HG03064 (cell line): ENCODE data around the gene PMM2.

Experiments
- ATAC-seq: cut with Tn5 transposase; IDR thresholded peaks from one replicate; pipeline ENCODE4 v1.9.1; 2021; ENCODE audit warnings: low read depth; ENCODE audit not compliant: unreplicated experiment

Gene PMM2

GRCh38 chr16:8848231-8848938, 50.7 kb downstream of the PMM2 start:
- no peak for ATAC-seq

- no peak for ATAC-seq
Measured at GRCh38 chr16:8848939-8849391, 51.3 kb downstream of the PMM2 start.

DNA sequence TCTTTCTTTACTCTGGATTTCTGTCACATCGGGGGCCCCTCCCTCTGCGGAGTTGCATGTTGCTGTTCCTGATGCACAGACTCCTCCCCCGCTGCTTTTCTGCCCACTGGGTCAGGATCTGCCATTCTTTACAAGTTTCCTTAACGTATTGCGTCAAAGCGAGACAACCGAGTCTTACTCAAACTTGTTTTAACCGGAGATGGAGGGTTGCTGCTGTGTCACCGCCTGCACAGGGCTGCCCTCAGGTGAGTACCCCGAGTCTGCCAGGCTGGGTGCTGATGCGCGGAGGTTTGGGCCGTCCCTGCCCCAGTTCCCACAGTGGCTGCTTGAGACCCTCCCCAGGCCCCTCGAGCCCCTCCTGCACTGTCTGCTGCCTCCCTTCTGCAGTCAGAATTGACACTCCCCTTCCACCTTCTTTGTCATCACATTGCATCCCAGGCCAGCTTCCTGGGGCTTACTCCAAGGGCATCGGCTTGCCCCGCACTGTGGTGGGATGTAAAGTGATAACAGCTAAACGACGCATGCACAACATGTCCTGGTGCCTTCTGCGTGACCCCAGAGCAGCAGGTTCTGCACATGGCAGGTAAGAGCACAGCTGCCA, 51.9 kb downstream of the PMM2 start:
- ATAC-seq, result no peak

DNA sequence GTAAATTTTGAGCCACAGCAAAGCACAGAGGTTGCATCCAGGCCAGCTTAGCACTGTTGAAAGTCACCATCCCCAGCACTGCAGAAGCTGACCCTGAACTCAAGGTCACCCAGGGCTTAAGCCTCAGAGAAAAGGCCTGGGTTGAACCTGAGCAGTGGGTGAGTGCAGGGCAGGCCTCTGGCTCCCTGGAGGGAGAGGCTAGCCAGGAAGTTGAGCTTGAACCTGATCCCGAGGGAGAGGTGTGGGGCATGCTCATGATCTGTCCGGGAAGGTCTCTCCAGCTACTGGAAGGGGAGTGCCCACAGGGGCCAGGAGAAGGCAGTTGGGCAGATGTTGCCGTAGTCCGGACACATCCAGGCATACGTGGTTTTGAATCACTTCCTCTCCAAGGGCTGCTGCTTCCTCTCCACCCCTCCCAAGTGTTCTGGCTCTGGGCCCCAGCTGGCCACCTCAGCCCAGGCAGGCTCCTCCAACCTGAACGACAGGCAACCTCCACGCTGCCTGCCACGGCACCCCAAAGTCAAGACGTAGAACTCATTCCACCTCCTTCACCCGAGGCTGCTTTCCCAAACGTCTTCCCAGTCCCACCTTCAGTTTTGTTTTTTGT, 52.7 kb downstream of the PMM2 start:
- ATAC-seq, result no peak

- no peak for ATAC-seq
Measured at GRCh38 chr16:8851761-8852403, 54.2 kb downstream of the PMM2 start.

- no peak for ATAC-seq
Measured at GRCh38 chr16:8852534-8852933, 54.9 kb downstream of the PMM2 start.

- ATAC-seq, result no peak
Measured at GRCh38 chr16:8853150-8853549, 55.5 kb downstream of the PMM2 start.

DNA sequence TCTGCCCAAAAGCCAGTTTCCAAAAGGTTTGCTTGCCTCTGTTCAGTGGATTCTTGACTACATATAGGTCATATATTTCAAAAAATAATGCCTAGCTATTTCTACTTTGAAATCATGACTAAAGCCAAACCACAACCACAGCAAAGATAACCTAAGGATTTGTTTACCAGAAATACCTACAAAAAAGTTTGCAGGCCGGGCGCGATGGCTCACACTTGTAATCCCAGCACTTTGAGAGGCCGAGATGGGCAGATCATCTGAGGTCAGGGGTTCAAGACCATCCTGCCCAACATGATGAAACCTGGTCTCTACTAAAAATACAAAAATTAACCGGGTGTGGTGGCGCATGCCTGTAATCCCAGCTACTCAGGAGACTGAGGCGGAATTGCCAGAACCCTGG, 56.0 kb downstream of the PMM2 start:
- ATAC-seq, result no peak

DNA sequence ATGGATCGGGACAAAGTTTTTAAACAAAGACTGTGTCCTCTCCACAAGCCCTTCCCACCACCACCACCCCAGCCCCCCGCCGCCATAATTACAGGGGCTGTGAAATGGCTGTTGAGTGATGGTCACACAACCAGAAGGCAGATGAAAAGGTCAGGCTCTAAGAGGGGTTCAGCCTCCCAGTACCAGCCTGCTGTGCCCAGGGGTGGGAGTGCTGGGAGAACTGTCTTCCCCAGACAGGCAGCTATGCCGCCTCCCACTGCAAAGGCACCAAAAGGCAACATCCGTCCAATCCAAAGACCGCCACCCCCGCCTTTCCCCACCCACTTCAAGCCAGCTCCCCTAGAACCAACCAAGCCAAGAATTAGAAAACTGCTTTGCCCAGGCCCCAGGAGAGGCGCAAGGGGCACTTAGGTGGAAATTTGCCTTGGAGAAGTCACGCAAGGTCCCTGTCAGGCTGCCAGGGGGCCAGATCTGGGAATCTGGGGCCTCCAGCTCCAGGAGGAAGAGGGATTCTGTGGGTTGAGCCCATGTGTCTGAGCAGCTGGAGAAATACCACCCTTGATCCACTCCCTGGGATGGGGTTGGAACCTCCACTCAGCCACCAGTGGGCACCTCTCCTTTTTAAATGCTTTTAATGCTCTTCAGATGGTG, 56.8 kb downstream of the PMM2 start:
- ATAC-seq, result no peak

DNA sequence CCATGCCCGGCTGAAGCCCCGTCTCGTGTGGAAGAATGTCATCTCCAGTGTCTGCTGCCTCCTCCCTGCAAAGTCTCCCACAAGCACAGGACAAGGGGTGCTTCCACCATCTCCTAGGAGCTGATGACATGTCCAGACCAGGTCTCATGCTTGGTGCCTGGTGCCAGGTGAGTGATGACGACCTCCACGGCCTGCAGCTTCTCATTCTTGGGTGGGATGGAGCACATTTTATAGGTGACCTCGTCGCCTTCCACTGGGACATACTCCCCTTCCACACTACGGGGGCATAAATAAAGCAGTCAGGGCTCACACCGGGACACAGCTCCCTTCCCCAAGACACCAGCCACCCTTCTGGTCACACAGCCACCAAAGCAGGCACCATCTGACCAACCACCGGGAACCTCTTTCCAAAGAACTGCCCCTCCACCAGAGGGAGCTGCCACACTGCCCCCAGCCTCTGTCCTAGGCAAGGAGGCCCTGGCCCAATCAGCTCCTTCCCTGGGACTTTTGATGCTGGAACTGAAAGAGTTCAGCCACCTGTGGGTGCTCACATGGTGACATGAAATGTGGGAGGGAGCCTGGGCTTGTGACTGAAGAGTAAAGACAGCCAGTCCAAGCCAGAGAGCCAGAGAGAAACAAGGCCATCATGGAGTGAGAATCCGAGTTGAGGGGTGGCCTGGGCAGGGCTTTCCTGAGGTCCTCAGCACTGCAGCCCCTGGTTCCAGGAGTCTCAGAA, 57.6 kb downstream of the PMM2 start:
- no peak for ATAC-seq

GRCh38 chr16:8855972-8856371, 58.3 kb downstream of the PMM2 start:
- ATAC-seq, result no peak

DNA sequence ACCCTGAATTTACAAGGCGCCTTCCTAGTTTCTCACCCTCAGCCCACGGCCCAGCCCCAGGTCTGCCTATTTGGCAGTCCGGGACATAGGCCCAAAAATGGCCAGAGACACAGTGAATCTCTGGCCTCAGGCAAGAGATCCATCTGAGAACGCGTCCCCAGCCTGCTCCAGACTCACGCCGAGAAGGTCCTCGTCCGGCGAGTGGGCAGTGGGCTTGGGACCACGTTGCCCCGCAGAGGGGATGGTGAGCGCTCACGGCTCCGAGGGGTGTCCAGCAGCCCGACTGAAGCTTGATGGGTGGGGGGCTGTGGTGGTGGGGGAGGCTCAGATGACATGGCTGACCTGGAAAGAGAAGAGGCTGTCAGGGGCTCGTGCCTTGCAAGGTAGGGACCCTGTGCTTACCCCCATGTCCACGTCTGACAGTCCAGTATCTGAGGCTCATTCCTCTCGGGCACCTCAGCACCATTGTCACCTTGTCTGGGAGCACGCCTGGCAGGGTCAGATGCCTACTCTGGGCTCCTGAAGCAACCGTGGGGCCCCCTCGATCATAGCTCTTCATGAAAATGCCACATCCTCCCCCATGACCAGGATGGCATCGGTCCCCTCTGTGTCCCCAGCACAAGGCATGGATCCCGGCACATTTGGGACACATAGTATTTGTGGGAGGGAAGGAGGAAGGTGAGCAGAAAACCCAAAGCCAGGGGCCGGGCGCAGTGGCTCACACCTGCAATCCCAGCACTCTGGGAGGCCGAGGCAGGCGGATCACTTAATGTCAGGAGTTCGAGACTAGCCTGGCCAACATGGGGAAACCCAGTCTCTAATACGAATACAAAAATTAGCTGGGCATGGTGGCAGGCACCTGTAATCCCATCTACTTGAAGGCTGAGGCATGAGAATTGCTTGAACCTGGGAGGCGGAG, 61.6 kb downstream of the PMM2 start:
- ATAC-seq, result no peak

DNA sequence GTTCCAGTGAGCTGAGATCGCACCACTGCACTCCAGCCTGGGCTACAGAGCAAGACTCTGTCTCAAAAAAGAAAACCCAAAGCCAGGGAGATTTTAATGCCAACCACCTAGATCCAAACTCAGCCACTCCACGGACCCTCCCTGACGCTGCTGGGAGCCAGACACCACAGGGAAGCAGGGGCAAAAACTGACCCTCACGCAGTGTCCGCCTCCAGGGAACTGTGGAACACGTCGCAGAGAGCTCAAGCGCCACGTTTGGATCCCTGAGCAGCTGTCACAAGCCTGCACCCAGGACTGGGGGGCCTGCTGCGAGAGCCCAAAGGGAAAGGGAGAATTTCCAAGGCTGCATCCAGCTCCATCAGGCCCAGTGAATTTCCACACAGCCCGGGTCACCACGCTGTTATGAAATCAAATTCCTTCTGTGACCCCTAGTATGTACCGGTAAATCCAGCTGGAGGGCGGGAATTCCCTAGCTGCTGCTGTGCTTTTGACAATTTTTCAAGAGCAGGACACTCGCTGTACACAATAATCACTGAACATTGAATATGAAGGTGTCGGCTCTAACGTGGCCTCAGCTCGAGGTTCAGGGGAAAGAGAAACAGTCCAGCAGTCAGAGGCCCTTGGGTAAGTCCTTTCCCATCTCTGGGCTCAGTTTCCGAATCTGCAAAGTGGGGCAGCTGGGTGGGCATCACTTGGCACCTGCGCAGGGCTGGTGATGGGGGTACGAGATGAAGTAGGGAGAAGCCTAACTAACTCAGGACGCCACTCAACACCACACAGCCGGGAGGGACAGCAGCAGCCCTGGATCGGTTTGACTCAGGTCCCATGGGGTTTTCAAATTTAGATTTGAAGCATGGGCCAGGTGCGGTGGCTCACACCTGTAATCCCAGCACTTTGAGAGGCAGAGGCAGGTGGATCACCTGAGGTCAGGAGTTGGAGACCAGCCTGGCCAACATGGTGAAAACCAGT, 62.6 kb downstream of the PMM2 start:
- no peak for ATAC-seq

- ATAC-seq, result no peak
Measured at GRCh38 chr16:8861563-8862308, 64.1 kb downstream of the PMM2 start.

GRCh38 chr16:8862309-8863130, 64.9 kb downstream of the PMM2 start:
- ATAC-seq, result no peak

DNA sequence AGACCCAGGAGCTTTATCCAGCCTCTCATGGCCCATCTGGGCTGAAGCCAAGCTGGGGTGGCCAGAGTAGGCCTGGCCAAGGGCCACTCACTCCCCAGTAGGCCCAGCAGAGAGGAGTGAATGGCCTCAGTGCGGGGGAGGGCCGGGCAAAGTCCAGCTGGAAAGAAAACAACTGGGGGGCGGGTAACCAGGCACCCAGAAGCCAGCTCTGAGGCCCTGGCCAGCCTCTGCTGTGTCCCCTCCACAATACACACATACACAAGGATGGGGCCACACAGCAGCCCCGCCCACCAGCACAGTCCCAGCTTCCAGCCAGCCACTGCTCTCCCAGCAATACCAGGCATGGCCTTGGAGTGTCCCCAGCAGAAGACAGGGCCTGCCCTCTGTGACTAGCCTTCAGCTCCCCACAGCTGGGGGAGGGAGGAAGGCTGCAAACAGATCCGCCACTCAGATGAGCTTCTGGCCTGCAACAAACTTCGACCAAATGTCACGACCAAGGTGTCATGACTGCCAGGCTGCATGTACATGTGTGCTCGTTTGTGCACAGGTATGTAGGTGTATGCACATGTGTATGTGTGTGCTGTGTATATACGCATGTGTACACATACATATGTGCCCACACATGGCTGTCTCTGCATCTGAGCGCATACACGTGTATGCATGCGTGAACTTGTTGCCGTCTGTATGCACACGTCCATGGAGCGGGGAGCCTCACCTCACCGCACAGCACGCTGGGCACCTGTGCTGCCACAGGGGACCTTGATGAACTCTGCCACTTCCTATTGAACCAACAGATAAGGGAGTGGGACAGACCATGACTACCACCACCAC, 66.2 kb downstream of the PMM2 start:
- no peak for ATAC-seq
